Lower lobe of right lung (tissue), 2 donors: ENCODE measurements around the gene HSPG2. TPM values are rescaled to one million over a fixed set of nuclear protein-coding genes. Genes with fewer than 3 reads are reported as not detected.
"Not testable (repeated sequence)": the region's sequence is repeated elsewhere in the genome, so short reads cannot be mapped to it uniquely, and the experiment has no call there.

Experiments
- ATAC-seq, 2 donors: fragments of 200-7000 bp; cut with Tn5 transposase; one replicate each; pipeline ENCODE4 v1.9.1; 2020 to 2022; ENCODE audit warnings: mild to moderate bottlenecking in 2 of 2, moderate library complexity in 2 of 2
- DNase-seq: peaks from one replicate; pipeline ENCODE4 v3.0.0-alpha.2; 2020
- H3K27ac ChIP-seq: fragments of 200-600 bp; one replicate; pipeline ENCODE4 v1.8.0; 2022
- H3K27me3 ChIP-seq: fragments of 200-600 bp; one replicate; pipeline ENCODE4 v1.8.0; 2022; ENCODE audit warnings: low read depth
- H3K36me3 ChIP-seq: fragments of 200-600 bp; one replicate; pipeline ENCODE4 v1.8.0; 2022; ENCODE audit warnings: mild to moderate bottlenecking
- H3K4me1 ChIP-seq: fragments of 200-600 bp; one replicate; pipeline ENCODE4 v1.8.0; 2022
- H3K4me3 ChIP-seq: fragments of 200-600 bp; one replicate; pipeline ENCODE4 v1.8.0; 2022; ENCODE audit warnings: mild to moderate bottlenecking
- H3K9me3 ChIP-seq: fragments of 200-600 bp; one replicate; pipeline ENCODE4 v1.8.0; 2022
- intact Hi-C: fragments of 100-400 bp; cut with DNase I; formaldehyde crosslinking; loops from one replicate; pipeline ENCODE4 v1.11.0; 2022
- total RNA-seq: library from RNA; stranded (reverse); fragmentation: NEBNext Ultra II Directional; extraction: Animal tissue kit (Norgen Biotek cat#: 25700); gene quantifications from one replicate; pipeline ENCODE4 v1.2.1, GENCODE V29; 2021
- TF ChIP-seq, protein P1 (sequence below): fragments of 200-600 bp; IDR thresholded peaks from one replicate; pipeline ENCODE4 v1.8.0; 2022; ENCODE audit warnings: antibody characterized with exemption, mild to moderate bottlenecking
- donor health status: DM: no; HTN: yes; CAD: no; lungs with severe emphysema.

HSPG2 gene
- total RNA-seq, 1 donor from 2014 or later = 216 TPM

DNA sequence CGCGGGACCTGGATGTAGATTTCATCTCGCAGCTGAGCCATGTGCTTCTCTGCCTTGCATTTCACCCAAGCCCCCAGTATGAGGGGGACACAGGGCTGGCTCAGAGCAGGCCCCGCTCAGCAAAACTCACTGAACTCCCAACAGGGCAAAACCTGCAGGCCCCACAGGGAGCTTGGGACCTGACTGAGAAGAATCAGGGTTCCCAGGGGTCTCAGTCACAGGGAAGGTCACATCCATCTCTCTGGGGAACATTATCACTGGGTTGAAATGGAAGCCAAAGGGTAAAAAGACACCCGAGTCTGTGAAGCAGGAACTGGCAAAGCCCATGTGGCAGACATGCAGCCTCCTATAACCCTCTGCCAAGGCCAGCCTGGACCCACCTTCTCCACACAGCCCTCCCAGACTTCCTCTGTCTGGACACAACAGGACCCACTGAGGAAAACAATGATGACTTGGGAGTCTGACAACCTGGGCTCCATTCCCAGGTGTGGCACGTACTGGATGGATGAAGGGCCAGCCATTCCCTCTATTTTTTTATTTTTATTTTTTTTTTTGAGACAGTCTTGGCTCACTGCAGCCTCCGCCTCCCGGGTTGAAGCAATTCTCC, 11.7 kb downstream of the HSPG2 start:
- Histone ChIP-seq H3K9me3 (no peaks in the 10 kb centered on the region), H3K27ac (peak overlapping the region; percentile 60), H3K4me1 (peaks cover 75% of the 10 kb centered on the region), H3K27me3 (no peaks in the 10 kb centered on the region), H3K36me3 (no peaks in the 10 kb centered on the region), H3K4me3 (no peak overlapping the region)
- intact Hi-C loops = no loop called here
- no peak for ATAC-seq
- TF ChIP-seq, protein P1, sequence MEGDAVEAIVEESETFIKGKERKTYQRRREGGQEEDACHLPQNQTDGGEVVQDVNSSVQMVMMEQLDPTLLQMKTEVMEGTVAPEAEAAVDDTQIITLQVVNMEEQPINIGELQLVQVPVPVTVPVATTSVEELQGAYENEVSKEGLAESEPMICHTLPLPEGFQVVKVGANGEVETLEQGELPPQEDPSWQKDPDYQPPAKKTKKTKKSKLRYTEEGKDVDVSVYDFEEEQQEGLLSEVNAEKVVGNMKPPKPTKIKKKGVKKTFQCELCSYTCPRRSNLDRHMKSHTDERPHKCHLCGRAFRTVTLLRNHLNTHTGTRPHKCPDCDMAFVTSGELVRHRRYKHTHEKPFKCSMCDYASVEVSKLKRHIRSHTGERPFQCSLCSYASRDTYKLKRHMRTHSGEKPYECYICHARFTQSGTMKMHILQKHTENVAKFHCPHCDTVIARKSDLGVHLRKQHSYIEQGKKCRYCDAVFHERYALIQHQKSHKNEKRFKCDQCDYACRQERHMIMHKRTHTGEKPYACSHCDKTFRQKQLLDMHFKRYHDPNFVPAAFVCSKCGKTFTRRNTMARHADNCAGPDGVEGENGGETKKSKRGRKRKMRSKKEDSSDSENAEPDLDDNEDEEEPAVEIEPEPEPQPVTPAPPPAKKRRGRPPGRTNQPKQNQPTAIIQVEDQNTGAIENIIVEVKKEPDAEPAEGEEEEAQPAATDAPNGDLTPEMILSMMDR = no peak
- DNase-seq = no peak

DNA sequence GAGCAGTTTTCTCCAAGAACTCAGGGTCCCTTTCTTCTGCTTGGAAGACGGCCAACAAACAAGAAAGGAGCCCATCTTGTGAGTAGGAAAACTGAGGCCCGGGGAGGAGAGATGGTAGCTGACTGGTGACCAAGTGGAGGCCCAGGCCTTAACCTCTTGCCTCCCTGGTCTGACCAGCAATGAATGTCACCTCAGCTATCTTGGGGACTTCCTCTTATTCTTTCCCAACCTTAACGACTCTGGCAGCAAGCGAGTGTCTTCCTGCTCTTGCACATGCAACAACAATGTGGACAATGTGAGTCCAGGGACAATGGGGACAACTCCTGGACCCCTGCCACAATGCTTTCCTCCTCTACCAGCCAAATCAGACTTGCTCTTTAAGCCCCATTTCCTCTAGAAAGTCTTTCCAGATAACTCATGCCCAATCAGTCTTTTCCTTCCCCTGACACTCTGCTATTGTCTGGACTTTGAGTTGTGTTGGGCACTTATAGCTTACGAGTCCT, 12.6 kb downstream of the HSPG2 start:
- ATAC-seq (no peak), DNase-seq (no peak)
- TF ChIP-seq, protein P1 = no peak
- H3K9me3 ChIP-seq = no peaks in the 10 kb centered on the region
- H3K27ac ChIP-seq = peak overlapping the region; percentile 60
- no peak overlapping the region for H3K4me3 ChIP-seq
- H3K4me1 ChIP-seq = peaks cover 78% of the 10 kb centered on the region
- no peaks in the 10 kb centered on the region for H3K27me3 ChIP-seq
- H3K36me3 ChIP-seq = no peaks in the 10 kb centered on the region
- intact Hi-C loops = no loop called here

DNA sequence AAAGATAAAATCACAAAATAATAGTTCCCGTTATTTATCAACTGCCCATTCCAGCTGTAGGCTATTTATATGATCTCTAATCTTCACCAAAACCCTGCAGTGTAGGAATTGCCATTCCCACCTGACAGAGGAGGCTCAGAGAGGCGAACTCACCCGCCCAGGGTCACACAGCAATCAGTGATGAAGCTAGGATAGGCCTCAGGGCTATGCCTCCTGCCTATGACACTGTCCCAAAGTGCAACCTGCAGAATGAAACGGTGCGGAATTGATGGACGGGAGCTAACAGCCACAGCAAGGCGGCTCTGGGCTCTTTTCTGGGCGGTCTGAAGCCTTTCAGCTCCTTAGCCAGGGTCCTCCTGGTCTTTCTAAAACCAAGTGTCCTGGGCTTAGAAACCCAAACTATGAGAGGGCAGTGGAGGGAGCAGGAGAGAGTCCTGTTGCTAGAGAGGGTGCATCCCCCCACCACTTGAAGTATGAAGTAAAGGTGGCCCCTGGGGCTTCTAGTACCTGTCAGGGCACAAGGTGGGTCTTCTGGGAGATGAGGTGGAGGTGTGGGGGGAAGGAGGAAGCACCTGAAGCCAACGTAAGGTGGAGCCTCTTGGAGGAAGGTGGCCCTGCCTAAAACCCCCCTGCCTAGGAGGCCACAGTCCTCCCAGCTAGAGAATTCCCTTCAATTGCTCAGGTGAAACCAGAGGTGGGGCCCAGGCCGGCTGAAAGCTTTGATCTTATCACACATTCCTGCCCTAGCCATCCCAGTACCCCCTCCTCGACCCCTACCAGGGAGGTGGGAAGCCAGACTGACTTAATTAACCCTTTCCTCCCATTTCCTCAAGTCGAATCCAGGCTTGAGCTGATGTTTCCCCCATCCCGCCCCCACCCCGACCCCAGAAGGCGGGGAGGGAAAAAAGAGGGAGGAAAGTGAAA, 14.8 kb downstream of the HSPG2 start:
- Histone ChIP-seq H3K4me1 (peaks cover 67% of the 10 kb centered on the region), H3K9me3 (no peaks in the 10 kb centered on the region), H3K27me3 (no peaks in the 10 kb centered on the region), H3K27ac (peak overlapping the region; percentile 13), H3K36me3 (no peaks in the 10 kb centered on the region), H3K4me3 (no peak overlapping the region)
- intact Hi-C loops = no loop called here
- DNase-seq (no peak), ATAC-seq (no peak)
- TF ChIP-seq, protein P1 = no peak

DNA sequence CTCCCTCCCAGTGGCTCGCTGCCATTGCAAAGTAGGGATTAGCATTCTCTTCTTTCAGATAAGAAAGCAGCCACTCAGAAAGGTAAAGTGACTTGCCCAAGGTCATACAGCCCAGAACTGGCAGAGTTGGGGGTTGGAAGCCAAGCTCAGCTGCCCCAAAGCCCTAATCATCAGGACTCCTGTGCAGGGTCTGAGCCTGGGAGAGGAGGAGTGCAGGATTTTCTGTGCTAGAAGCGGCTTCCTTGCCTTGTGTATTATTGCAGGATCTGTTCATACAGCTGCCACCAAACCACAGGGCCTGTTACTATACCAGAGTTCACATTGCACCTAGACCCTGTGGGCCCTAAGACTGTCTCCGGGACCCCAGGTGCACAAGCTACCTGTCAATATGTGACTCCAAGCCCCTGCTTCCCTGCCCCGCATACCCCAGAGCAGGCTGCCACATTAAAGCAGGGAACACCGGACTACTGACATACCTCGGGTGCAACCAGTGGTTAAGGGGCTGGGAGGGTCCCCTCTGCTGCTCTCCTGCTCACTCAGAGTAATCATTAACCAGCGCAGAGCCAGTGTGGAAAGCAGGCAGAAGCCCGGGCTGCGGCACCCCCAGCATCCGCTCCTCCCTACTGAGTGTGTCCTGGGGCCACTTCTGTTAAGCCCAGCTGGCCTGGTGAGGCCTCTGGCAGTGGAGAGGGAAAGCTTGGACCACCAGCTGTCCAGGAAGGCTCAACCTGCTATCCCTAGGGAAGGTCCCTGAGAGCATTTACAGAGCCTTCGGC, 15.8 kb downstream of the HSPG2 start:
- peak in 1 of 2 donors; percentile 18 for ATAC-seq
- DNase-seq = no peak
- TF ChIP-seq, protein P1 = no peak
- Histone ChIP-seq H3K4me3 (no peak overlapping the region), H3K27ac (peak overlapping the region; percentile 46), H3K27me3 (no peaks in the 10 kb centered on the region), H3K4me1 (peaks cover 59% of the 10 kb centered on the region), H3K9me3 (no peaks in the 10 kb centered on the region), H3K36me3 (no peaks in the 10 kb centered on the region)
- intact Hi-C loops = no loop called here

DNA sequence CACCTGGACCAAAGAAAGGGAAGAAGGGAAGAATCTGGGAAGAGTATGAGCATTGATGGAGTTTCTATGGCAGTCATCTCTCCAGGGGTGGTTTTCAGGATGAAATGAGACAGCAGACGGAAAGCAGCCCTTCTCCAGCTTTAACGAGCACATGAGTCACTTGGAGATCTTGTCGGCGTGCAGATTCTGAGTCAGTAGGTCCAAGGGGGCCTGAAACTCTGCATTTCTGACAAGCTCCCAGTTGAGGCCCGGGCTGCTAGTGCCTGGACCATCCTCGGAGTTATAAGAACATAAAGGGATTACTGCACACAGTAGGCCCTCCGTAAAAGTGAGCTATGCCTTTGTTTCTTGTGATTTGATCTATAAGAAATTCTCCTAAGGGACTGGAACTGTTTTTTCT, 17.6 kb downstream of the HSPG2 start:
- H3K9me3 ChIP-seq = no peaks in the 10 kb centered on the region
- TF ChIP-seq, protein P1 = no peak
- ATAC-seq = no peak
- H3K36me3 ChIP-seq = no peaks in the 10 kb centered on the region
- peaks cover 54% of the 10 kb centered on the region for H3K4me1 ChIP-seq
- no peak overlapping the region for H3K4me3 ChIP-seq
- no peaks in the 10 kb centered on the region for H3K27me3 ChIP-seq
- no peak for DNase-seq
- intact Hi-C loops = no loop called here
- H3K27ac ChIP-seq = peak overlapping the region; percentile 46

DNA sequence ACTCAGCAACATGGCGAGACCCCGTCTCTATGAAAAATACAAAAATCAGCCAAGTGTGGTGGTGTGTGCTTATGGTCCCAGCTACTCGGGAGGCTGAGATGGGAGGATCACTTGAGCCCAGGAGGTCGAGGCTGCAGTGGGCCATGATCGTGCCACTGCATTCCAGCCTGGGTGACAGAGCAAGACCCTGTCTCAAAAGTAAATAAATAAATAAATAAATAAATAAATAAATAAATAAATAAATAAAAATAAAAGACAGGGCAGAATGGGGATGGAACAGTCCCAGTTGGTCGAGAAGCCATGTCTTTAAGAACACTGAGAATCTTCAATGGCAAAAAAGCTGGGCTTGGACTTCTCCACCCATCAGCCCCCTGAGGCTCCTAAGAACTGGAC, 19.9 kb downstream of the HSPG2 start:
- H3K36me3 ChIP-seq, ATAC-seq, H3K27ac ChIP-seq, H3K4me3 ChIP-seq, H3K27me3 ChIP-seq, DNase-seq, intact Hi-C loops, H3K9me3 ChIP-seq: not testable (repeated sequence)
- H3K4me1 ChIP-seq = peaks cover 57% of the 10 kb centered on the region
